Mesenchymal stem cell (in vitro differentiated cells and primary cell): ENCODE measurements around the gene RNF146.
"Not testable (repeated sequence)": the region's sequence is repeated elsewhere in the genome, so short reads cannot be mapped to it uniquely, and the experiment has no call there.

Experiments
- DNase-seq: peaks from one replicate; pipeline ENCODE4 v3.0.0-alpha.2; 2013
- H2AFZ ChIP-seq: one replicate; pipeline ENCODE4 v1.6.1; 2013; ENCODE audit warnings: low read depth, mild to moderate bottlenecking, control low read depth, inconsistent platforms, low read length, moderate library complexity
- H2AK5ac ChIP-seq: 2 replicates; pipeline ENCODE4 v1.6.1; 2013; ENCODE audit warnings: low read length, moderate library complexity, mild to moderate bottlenecking, inconsistent platforms; ENCODE audit not compliant: severe bottlenecking
- H2BK120ac ChIP-seq: one replicate; pipeline ENCODE4 v1.6.1; 2013; ENCODE audit warnings: low read depth, mild to moderate bottlenecking, inconsistent platforms, low read length, moderate library complexity
- H2BK12ac ChIP-seq, 2 experiments: one replicate each; pipeline ENCODE4 v1.6.1; 2013; ENCODE audit warnings: inconsistent platforms in 2 of 2, low read length in 2 of 2, mild to moderate bottlenecking in 2 of 2, moderate library complexity in 2 of 2, control low read depth in 1 of 2
- H2BK15ac ChIP-seq: one replicate; pipeline ENCODE4 v1.6.1; 2013; ENCODE audit warnings: mild to moderate bottlenecking, low read depth, inconsistent platforms; ENCODE audit not compliant: poor library complexity, severe bottlenecking
- H2BK5ac ChIP-seq: 2 replicates; pipeline ENCODE4 v1.6.1; 2013; ENCODE audit warnings: low read depth, mild to moderate bottlenecking, low read length, control low read depth, inconsistent platforms; ENCODE audit not compliant: poor library complexity, severe bottlenecking
- H3K14ac ChIP-seq, 2 experiments: one replicate each; pipeline ENCODE4 v1.6.1; 2013; ENCODE audit warnings: inconsistent platforms in 2 of 2, low read length in 2 of 2, control low read depth in 1 of 2, mild to moderate bottlenecking in 1 of 2, moderate library complexity in 1 of 2
- H3K18ac ChIP-seq, 2 experiments: one replicate each; pipeline ENCODE4 v1.6.1; 2013; ENCODE audit warnings: inconsistent platforms in 2 of 2, low read length in 2 of 2, control low read depth in 1 of 2, low read depth in 1 of 2, mild to moderate bottlenecking in 1 of 2
- H3K23ac ChIP-seq, 2 experiments: one replicate each; pipeline ENCODE4 v1.6.1; 2013; ENCODE audit warnings: inconsistent platforms in 2 of 2, low read length in 2 of 2, mild to moderate bottlenecking in 2 of 2, moderate library complexity in 2 of 2, control low read depth in 1 of 2
- H3K27ac ChIP-seq: 2 replicates; pipeline ENCODE4 v1.5.1; 2013; ENCODE audit warnings: mild to moderate bottlenecking, moderate library complexity, low read length, control low read depth, inconsistent platforms; ENCODE audit not compliant: poor library complexity, severe bottlenecking
- H3K27me3 ChIP-seq, 2 experiments: 2 replicates each; pipeline versions ENCODE4 v1.6.1 to v1.7.0; 2013; ENCODE audit warnings: low read length in 2 of 2, mild to moderate bottlenecking in 2 of 2, moderate library complexity in 2 of 2, control low read depth in 1 of 2, inconsistent platforms in 1 of 2; ENCODE audit not compliant: control insufficient read depth in 1 of 2, insufficient read depth in 1 of 2
- H3K36me3 ChIP-seq, 2 experiments: 2 replicates each; pipeline versions ENCODE4 v1.6.1 to v1.7.0; 2013; ENCODE audit warnings: low read length in 2 of 2, control low read depth in 1 of 2, inconsistent platforms in 1 of 2, low read depth in 1 of 2, mild to moderate bottlenecking in 1 of 2; ENCODE audit not compliant: insufficient read depth in 2 of 2, control insufficient read depth in 1 of 2
- H3K4ac ChIP-seq, 2 experiments: one replicate each; pipeline ENCODE4 v1.6.1; 2013; ENCODE audit warnings: inconsistent platforms in 2 of 2, low read length in 2 of 2, mild to moderate bottlenecking in 2 of 2, moderate library complexity in 2 of 2, control low read depth in 1 of 2, low read depth in 1 of 2
- H3K4me1 ChIP-seq: 2 replicates; pipeline ENCODE4 v1.6.1; 2013; ENCODE audit warnings: low read depth, low read length, control low read depth; ENCODE audit not compliant: control insufficient read depth, insufficient read depth
- H3K4me2 ChIP-seq: 2 replicates; pipeline ENCODE4 v1.6.1; 2013; ENCODE audit warnings: low read length, mild to moderate bottlenecking, inconsistent platforms; ENCODE audit not compliant: poor library complexity, severe bottlenecking
- H3K4me3 ChIP-seq, 2 experiments: 2 replicates each; pipeline versions ENCODE4 v1.5.1 to v1.7.0; 2013; ENCODE audit warnings: low read length in 2 of 2, mild to moderate bottlenecking in 2 of 2, control low read depth in 1 of 2, low read depth in 1 of 2; ENCODE audit not compliant: insufficient read depth in 1 of 2
- H3K79me1 ChIP-seq: replicated peaks from 2 replicates; pipeline ENCODE4 v1.6.1; 2013; ENCODE audit warnings: mild to moderate bottlenecking, control low read depth, low read length, inconsistent platforms; ENCODE audit not compliant: poor library complexity, severe bottlenecking
- H3K9ac ChIP-seq: 2 replicates; pipeline ENCODE4 v1.7.0; 2013; ENCODE audit warnings: mild to moderate bottlenecking, low read length, moderate library complexity
- H3K9me3 ChIP-seq: 2 replicates; pipeline ENCODE4 v1.7.0; 2013; ENCODE audit warnings: mild to moderate bottlenecking, low read length; ENCODE audit not compliant: control insufficient read depth
- H4K8ac ChIP-seq: one replicate; pipeline ENCODE4 v1.6.1; 2013; ENCODE audit warnings: inconsistent platforms, mild to moderate bottlenecking, low read length, moderate library complexity
- H4K91ac ChIP-seq: one replicate; pipeline ENCODE4 v1.6.1; 2013; ENCODE audit warnings: mild to moderate bottlenecking, low read length, inconsistent platforms
- WGBS: methylation state at CpG from one replicate; pipeline ENCODE4 v1.1.7; 2013; ENCODE audit warnings: mixed read lengths; 5-methylcytosine and 5-hydroxymethylcytosine counted together

RNF146 gene

GRCh38 chr6:127225497-127225896 is 41.2 kb upstream of the RNF146 start:
- H3K4me3 ChIP-seq = no peak overlapping the region
- H2BK5ac ChIP-seq = no peak overlapping the region
- H3K27ac ChIP-seq = no peak overlapping the region
- no peak overlapping the region for H2AK5ac ChIP-seq
- H3K18ac ChIP-seq = no peak overlapping the region
- H3K4me2 ChIP-seq = no peak overlapping the region
- DNase-seq = no peak
- no peak overlapping the region for H2BK15ac ChIP-seq
- no peak overlapping the region for H2BK120ac ChIP-seq
- no peaks in the 10 kb centered on the region for H3K27me3 ChIP-seq
- H3K14ac ChIP-seq = no peak overlapping the region
- H3K9ac ChIP-seq = no peak overlapping the region
- 100% methylated on average over 1 of the region's 1 CpG for WGBS
- H3K23ac ChIP-seq = no peak overlapping the region
- H4K8ac ChIP-seq = no peak overlapping the region
- no peak overlapping the region for H4K91ac ChIP-seq
- no peak overlapping the region for H2BK12ac ChIP-seq
- no peaks in the 10 kb centered on the region for H3K9me3 ChIP-seq
- no peaks in the 10 kb centered on the region for H3K36me3 ChIP-seq
- H3K4me1 ChIP-seq = no peaks in the 10 kb centered on the region
- H3K4ac ChIP-seq = no peak overlapping the region
- H3K79me1 ChIP-seq = no peaks in the 10 kb centered on the region
- H2AFZ ChIP-seq = no peak overlapping the region

GRCh38 chr6:127233819-127234218 is 32.8 kb upstream of the RNF146 start:
- H3K4me2 ChIP-seq, H2BK15ac ChIP-seq, H2AK5ac ChIP-seq, H3K27ac ChIP-seq, H3K9me3 ChIP-seq, H2BK120ac ChIP-seq, H3K18ac ChIP-seq, H3K4ac ChIP-seq, H2AFZ ChIP-seq, H3K27me3 ChIP-seq, H2BK5ac ChIP-seq, H3K14ac ChIP-seq, H3K4me3 ChIP-seq, H2BK12ac ChIP-seq, H3K9ac ChIP-seq, H3K79me1 ChIP-seq, DNase-seq, H3K36me3 ChIP-seq, H3K23ac ChIP-seq, H4K91ac ChIP-seq, H4K8ac ChIP-seq, H3K4me1 ChIP-seq: not testable (repeated sequence)
- 100% methylated on average over 1 of the region's 3 CpGs for WGBS

- no peak overlapping the region for H3K18ac ChIP-seq
- no peak overlapping the region for H3K23ac ChIP-seq
- no peak overlapping the region for H4K8ac ChIP-seq
- H2BK120ac ChIP-seq = no peak overlapping the region
- no peaks in the 10 kb centered on the region for H3K9me3 ChIP-seq
- WGBS = no CpG with 5 or more reads among the region's 1 CpG
- H3K4ac ChIP-seq = no peak overlapping the region
- no peaks in the 10 kb centered on the region for H3K4me1 ChIP-seq
- no peaks in the 10 kb centered on the region for H3K79me1 ChIP-seq
- no peak overlapping the region for H3K4me2 ChIP-seq
- no peak overlapping the region for H3K9ac ChIP-seq
- no peak overlapping the region for H2BK5ac ChIP-seq
- no peak overlapping the region for H3K27ac ChIP-seq
- H2BK15ac ChIP-seq = no peak overlapping the region
- H2AK5ac ChIP-seq = no peak overlapping the region
- H2BK12ac ChIP-seq = no peak overlapping the region
- no peak overlapping the region for H3K4me3 ChIP-seq
- H3K36me3 ChIP-seq = no peaks in the 10 kb centered on the region
- H3K14ac ChIP-seq = no peak overlapping the region
- DNase-seq = no peak
- no peaks in the 10 kb centered on the region for H3K27me3 ChIP-seq
- H4K91ac ChIP-seq = no peak overlapping the region
- H2AFZ ChIP-seq = no peak overlapping the region
Observed at GRCh38 chr6:127243501-127243900, 23.2 kb upstream of the RNF146 start.

- Histone ChIP-seq H3K4me1 (no peaks in the 10 kb centered on the region), H3K27ac (no peak overlapping the region), H3K4ac (no peak overlapping the region), H4K8ac (no peak overlapping the region), H2BK15ac (no peak overlapping the region), H2BK5ac (no peak overlapping the region), H3K14ac (no peak overlapping the region), H2BK120ac (no peak overlapping the region), H3K9me3 (no peaks in the 10 kb centered on the region), H3K79me1 (no peaks in the 10 kb centered on the region), H3K4me3 (peak overlapping the region in 1 of 2 experiments; percentile 32), H2AK5ac (no peak overlapping the region), H3K23ac (no peak overlapping the region), H2AFZ (no peak overlapping the region), H2BK12ac (no peak overlapping the region), H3K27me3 (no peaks in the 10 kb centered on the region), H3K4me2 (no peak overlapping the region), H3K36me3 (no peaks in the 10 kb centered on the region), H4K91ac (no peak overlapping the region), H3K18ac (no peak overlapping the region), H3K9ac (no peak overlapping the region)
- 84% methylated on average over 4 of the region's 4 CpGs for WGBS
- DNase-seq = no peak
Observed at GRCh38 chr6:127247114-127248096, 19.3 kb upstream of the RNF146 start.
